HG02885 (cell line): Measurements from ENCODE around the gene C2orf81.

ENCODE experiments used
- ATAC-seq: cut with Tn5 transposase; IDR thresholded peaks from one replicate; pipeline ENCODE4 v1.9.1; 2021; ENCODE audit warnings: mild to moderate bottlenecking; ENCODE audit not compliant: unreplicated experiment, poor library complexity

The C2orf81 gene

GRCh38 chr2:74366036-74366435, 55.4 kb downstream of the C2orf81 start:
- ATAC-seq = no peak

- no peak for ATAC-seq
Observed at GRCh38 chr2:74364533-74365505, 56.6 kb downstream of the C2orf81 start.
